HG02623 (cell line): Measurements from ENCODE around the gene RBM20.

ENCODE experiments used
- ATAC-seq: cut with Tn5 transposase; IDR thresholded peaks from one replicate; pipeline ENCODE4 v1.9.1; 2021; ENCODE audit warnings: moderate library complexity; ENCODE audit not compliant: unreplicated experiment

Gene RBM20

DNA sequence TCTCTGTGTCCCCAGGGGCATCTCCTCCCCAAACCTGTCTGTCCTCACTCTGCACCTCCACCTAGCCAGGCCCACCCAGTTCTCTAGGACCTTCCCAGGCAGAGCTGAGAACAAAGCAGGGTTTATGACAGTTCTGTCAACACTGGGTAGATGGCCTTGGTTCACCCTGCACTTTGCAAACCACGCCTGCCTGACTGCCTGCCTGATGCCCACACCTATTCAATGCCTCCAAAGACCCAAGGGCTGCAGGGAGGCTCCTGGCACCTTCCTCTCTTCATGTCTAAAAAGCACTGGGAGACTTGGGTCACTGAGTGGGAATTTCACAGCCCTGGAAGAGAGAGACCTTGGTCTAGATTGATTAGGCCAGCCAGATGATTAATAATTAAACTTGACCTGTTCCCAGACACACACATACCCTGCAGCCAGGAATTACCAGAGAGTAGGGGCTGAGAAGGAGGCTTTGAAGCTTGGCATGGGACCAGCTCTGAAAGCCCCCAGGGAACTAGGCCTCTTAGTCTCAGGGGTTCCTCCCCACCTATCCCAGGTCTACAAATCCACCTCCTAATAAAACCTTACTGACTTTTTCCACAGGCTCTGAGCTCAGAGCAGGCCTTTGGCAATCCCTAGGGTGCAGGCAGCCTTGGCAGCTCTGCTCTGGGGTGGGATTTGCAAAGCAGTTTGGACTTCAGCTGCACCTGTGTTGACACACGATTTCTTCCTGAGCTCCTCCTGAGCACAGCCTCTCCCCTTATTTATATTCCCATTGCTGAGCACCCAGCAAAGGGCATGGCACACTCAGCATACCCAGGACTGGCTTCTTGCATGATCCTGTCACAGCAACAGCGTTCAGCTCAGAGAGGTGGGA, 201.9 kb downstream of the RBM20 start:
- ATAC-seq, result no peak

DNA sequence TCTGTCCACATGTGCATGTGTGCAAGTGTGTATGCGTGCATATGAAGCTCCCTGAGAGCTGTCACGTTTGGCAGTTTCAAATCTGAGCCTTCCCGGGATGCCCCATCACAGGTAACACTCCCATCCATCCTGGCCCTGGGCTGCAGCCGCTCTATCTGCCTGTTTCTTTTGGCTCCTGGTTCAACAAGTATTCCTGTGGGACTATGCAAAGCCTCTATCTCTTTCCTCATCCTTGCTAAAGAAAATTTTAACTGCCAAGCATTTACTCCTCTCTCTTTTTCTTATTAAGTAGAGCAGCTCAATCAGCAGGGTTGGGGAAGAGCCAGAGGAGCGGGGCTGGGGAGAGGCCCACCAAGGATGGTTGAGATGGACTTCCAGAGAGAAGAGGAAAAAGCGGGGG, 203.2 kb downstream of the RBM20 start:
- ATAC-seq, result no peak

DNA sequence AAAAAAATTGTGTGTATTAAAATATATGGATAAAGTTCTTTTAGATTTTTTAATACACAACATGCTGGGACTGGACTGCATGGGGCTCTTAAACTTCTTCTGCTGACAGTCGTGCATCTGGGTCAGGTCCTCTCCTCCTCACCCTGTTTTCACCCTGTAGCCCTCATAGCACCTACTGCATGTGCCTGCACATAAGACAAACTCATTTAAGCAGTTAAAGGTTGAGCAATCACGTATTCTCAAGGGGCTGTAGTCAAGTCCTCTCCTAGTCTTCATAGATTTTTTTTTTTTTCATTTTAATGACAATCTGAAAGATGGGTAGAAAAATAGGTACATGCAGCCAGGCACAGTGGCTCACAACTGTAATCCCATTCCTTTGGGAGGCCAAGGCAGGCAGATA, 204.0 kb downstream of the RBM20 start:
- no peak for ATAC-seq

DNA sequence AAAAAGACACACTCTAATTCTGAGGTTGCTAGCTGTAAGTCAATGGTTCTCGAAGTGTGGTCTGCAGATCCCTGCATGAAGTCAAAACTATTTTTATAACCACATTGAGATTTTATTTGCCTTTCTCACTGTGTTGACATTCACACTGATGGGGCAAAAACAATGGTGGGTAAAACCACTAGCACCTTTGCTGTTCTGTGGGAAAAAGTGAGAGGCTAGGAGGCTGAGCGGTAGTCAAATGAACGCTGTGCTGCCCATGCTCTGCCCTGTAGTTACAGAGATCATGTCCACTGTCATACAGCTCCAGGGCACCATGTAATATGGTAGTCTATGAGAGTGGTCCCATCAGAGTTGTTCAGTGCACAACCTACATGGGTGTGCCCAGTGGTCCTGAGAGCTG, 206.0 kb downstream of the RBM20 start:
- ATAC-seq, result no peak

DNA sequence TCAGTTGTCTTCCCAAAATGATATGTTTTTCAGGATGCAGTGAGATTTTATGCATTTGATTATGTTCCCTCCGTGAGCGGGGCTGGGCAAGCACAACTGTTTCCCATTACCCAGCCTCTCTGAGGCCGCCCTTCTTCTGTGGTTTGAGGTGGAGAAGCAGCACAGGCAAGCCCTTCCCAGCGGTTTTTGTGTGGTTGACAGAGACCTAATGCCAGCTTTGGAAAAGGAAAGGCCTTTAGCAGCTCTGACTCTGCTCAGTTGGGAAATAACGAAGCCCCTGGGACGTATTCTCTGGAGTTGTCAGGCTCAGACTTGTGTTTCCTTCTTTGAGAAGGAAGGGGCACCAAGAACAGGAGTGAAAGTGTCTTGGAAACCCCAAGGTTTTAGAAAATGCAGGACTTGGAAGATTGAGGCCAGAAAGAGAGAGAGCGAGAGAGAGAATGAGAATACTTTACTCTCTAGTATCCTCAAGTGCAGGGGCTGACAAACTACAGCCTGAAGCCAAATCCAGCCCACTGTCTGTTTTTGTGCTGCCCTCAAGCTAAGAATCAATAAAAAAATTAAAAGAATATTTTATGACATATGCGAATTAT, 207.0 kb downstream of the RBM20 start:
- ATAC-seq, result no peak

DNA sequence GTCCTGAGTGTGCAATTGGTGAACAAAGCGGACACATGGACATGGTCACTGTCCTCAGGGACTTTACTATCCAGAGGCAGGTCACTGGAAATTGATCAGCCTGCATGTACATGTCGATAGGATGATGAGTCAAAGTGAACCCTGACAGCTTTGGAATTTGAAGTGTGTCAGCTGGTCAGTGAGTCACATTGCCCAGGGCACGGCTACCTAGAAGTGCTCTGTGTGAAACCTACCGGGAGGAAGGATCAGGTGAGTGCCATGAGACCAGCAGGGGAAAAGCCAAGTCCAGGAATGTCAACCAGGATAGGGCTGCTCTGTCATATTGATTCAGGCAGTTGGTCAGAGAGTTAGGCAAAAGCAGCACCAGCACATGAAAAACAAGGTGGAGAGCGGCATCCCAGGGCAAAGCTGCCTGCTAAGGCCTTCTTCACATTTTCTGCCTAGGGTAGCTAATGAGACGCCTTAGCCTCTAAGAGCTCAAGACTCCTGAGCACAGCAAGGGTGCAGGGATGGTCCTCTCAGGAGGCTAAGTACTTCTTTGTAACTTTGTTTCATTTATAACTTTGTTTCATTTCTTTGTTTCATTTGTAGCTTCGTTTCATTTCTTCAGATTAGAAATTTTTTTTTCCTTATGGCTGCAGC, 208.2 kb downstream of the RBM20 start:
- ATAC-seq, result no peak

DNA sequence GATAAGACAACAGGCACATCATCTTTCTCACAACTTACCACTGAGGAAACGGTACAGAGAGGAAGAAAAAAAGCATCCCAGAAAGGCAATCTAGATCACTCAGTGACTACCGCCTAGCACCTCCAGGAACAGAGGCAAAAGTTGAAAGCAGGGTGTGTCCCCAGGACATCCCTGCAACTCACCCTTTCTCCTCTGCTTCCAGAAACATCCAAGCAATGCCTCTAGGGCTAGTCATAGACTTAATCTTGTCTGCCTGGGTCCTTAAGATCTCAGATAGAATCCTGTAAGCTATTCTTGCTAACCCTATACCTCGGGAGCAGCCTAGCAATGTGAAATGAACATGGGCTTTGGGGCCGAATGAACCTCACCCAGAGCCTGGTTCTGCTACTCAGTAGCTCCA, 208.8 kb downstream of the RBM20 start:
- ATAC-seq, result no peak

DNA sequence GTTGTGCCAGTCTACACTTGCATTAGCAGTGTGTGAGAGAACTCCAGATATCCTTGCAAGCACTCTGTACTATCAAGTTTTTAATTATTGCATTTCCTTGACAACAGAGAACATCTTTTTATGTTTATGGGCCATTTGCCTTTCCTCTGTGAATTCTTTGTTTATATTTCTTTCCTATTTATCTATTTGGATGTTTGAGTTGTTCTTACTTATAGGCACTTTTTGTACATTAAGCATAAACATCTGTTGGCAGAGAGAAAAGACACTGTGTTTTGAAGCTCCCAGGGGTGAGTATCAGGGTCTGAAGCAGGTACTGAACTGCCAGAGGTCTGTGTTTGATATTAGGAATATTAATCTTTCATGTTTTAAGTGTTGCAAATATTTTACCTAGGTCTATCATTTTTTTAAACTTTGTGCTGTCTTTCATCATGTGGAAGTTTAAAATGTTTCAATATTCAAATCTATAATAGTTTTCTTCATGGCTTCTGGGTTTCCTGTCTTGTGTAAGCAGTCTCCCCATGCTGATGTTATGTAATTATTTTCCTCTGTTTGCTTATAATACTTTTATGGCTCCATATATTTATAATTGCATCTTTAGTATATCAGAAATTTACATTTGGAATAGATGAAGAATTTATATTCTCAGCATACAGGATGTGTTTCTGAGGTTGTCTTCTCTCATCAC, 209.9 kb downstream of the RBM20 start:
- ATAC-seq, result no peak

DNA sequence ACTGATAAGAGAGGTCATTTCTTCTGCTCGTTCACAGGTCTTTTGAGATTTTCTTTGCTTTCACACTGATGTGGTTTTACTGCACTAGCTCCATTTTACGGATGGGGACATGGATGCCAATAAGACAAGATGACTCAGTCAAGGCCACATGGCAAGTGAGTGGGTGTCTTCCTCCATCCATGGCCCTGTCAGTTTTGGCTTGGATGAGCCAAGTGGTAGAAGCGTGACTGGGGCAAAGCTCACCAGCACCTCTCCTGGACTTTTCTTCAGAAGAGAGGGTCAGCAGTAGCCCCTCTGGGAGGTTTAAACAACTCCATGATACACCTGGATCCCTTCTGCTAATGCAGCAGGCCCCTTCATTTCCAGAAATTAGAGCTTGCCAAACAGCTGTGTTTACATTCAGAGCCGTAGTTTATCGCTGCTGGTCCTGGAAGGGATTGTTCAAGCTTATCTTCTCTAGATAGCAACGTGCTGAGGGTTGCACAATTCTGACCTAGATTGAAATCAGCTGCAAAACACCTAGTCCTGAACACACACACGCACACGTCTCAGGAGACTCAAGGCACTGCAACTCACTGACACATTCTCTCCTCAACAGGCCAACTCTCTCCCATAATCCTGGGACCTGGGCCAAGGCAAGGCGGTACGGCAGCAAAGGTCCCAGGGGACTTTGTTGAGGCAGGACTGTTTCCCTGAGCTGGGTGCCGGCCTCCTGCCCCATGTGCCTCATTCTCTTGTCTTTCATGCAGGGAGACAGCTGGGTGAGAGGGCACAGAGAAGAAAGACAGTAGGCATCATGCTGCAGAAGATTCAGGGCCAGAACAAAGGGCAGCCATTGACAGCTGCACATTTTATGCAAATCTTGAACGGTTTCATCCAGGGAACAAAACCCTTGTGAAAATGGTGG, 213.4 kb downstream of the RBM20 start:
- no peak for ATAC-seq

DNA sequence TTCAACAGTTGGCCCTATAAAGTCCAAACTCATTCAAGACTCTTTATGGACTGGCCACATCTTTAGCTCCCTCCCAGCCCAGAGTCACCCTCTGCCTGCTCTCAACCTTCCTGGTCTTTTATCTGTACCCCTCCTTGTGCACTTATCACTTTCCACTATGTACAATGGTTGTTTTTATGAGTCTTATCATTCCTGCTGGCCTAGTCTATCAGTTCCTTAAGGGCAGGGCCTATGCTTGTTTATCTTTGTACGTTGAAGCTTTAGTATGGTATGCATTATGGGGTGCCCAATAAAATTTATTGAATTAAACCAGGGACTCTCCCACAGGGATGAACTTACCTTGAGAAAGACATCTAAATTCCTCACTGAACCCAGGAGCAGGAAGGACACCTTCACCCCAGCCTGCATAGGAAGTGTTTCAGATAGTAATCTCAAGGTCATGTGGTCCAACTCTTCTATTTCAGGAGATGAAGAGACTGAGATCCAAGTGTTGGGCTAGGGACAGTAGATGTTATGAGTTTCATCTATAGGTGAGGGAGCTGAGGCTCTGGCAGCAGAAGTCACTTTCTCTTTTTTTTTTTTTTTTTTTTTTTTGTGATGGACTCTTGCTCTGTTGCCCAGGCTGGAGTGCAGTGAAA, 214.3 kb downstream of the RBM20 start:
- ATAC-seq, result no peak

DNA sequence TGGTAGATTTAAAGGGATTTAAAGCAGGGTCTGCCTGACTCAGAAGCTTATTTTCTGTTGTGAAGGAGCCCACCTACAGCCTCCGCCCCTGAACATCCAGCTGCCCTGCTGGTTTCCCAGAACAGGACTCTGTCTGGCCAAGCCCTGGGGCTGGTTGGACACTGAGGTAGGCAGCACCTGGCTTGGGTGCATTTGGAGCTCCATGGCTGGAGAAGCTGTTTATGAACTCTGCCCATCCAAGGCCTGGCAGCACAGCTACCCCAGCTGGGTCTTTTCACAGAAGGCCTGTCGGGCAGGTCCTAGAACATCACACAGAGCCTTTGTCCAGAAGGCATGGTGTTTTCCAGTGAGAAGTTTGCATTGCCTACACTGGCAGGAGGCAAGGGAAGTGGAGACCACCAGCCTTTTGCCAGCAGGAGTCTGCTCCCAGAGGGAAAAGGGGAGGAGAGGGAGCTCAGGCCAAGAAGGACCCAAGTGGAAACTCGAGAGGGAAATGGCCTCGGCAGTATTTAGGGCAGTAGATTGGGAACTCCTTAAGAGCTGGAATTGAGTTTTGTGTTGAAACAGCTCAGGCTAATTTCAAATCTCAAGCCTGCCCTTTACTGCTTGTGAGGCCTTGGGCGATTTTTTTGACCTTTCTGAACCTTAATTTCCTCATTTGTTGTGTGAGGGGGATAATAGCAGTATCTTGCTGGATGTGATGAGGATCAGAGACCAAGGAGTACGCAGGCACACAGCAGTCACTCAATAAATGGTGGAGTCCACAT, 215.3 kb downstream of the RBM20 start:
- ATAC-seq, result no peak

DNA sequence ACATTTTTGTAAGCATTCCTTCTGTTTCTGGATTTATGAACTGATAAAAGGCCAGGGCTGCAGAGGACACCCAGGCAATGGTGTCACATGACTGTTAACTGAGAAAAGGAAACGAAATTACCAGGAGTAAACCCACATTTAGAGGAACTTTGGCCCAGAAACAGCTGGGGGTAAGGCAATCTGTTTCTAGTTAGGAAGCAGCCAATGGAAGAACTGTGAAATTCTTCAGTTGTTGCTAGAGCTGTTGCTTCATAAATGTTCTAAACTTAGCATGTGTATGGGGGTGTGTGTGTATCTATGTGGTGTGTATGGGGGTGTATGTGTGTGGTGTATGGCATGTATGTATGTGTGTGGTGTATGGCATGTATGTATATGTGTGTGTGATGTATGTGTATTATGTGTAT, 215.8 kb downstream of the RBM20 start:
- ATAC-seq, result no peak

DNA sequence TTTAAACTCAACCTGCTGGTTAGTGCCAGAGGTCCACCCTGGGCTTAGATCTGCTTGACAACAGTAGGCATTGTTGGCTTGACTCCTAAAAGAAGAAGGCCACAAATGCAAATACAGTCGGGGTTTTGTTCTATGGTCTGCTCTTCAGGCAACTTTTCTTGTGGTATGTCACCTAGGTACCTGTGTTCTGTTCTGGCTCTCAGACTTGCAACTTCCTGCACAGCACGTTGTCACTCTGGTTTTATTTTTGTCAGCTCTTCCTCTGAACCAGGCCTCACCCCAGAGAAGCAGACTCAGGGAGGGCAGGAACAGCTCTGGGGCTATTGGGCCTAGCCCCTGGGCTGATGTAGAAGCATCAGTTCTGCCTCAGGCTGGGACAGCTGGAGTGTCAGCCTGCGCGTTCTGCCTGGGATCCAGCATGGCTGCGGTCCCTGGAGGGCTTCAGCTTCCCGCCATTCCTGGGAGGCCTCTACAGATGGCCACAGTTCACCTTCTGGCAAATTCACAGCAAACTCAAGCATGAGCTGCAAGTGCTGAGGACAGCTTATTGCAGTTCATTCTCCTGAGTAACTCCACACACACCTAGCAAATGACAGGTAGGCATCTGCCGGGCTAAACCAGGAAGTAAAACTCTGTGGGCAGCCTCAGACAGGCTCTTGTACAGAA, 216.6 kb downstream of the RBM20 start:
- ATAC-seq, result peak; percentile 45

DNA sequence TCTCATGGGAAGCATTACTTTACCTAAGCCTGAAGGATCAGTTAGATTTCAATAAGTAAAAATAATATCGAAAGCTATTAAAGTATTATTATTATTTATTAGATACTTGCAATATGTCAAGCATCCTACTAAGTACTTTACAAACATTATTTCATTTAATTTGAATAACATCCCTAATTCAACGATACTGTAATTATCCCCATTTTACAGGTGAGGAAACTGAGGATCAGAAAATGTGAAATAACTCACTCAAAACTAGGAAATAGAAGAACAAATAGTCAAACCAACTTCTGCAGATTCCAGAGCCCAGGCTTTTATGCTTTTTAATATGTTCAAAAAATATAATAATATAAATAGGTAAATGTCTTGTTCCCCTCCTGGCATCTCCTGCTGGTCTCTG, 217.3 kb downstream of the RBM20 start:
- ATAC-seq, result no peak

DNA sequence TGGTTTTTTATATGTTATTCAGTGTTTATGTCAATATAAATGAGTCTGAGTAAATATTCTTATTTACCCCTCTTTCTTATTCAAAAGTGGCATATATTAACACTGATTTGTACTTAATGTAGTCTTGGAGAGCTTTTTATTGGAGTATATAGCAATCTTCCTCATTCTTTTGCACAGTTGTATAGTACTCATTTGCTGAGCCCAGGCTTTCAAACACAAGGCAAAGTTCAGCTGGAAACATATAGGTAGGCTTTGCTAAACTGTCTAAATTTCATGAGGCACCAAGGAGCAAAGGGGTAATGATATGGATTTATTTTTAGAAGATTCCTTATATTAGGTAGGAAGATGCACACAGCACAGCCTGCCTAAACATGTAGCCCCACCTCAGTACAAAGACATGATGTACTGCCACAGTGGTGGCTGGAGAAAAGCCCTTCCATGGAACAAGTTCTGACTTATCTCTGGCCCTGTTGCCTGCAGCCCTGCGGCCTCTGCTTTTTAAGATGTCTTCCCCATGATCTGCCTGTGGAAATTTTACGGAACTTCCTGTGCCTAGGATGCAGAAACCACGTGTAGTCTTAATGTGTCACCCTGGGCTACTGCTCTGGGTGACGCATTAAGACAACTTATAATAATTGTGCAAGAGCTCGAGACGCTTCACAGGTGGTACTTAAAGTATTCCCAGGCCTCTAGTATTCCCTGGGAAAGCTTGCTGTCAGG, 218.0 kb downstream of the RBM20 start:
- no peak for ATAC-seq

DNA sequence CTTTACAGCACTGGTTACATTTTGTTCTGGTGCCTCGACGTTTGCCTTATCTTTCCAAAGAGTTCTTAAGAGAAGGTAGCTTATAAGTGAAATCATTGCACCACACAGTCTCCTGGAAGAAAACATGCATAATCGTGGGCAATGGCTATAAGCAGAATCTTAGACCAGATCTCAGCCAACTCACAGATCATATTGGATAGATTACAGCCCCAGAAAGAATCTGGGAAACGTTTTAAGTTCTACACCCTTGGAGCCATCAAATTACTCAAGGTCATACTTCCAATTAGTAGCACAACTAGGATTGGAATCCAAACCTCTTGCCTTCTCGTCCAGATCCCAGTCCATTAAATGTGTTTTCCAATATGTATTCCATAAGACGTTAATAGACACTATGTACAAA, 218.8 kb downstream of the RBM20 start:
- ATAC-seq, result no peak

DNA sequence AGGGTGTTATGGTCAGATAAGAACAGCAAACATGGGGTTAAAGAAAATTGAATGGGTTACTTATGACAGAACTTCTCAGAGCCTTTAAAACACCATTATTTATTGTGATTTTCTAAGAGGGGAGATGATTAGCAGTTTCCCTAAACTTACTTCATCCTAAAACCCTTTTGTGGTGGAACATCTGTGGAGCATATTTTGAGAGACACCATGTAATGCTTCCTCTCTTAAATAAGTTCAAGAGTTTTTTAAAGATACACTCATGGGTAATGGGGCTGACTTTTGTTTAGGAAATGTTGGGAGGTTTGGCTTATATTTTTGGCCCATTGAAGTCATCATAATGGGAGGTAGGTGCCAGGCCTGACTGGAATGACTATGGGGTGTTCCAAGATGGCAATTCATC, 219.2 kb downstream of the RBM20 start:
- no peak for ATAC-seq

DNA sequence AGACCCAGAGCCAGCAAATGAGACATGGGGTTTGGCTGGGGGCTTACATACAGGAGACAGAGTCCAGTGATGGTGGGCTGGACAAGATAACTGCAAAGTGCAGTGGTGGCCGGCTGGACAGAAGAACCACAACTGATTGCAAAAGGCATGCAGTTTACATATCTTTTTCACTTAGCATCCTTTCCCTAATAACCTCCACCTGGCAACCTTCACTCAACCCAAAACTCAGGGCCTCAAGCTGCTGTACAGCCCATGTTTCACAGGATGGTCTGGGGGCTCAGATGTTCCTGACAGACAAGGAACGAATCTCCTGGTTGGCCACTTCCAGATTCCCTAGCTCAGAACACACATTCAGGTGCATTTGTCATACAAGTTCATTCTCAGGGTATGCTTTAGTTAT, 219.8 kb downstream of the RBM20 start:
- ATAC-seq, result no peak
